GM12878 (cell line): ENCODE data around the gene FOXN4. TPM values are rescaled to one million over a fixed set of nuclear protein-coding genes. Genes with fewer than 3 reads are reported as not detected.

ENCODE experiments used
- ATAC-seq: fragments of 200-7000 bp; cut with Tn5 transposase; 3 replicates; pipeline ENCODE4 v1.9.1; 2020; ENCODE audit warnings: mild to moderate bottlenecking, moderate library complexity
- BruUV-seq: library from RNA; stranded (reverse); fragments of 400-500 nt; replicated peaks from 2 replicates; lab custom pipeline; 2021; lab: Mats Ljungman, UMichigan
- CTCF ChIA-PET: fragments of 300-600 bp; sonication (Branson Sonifier 250); formaldehyde crosslinking; extraction: SDS; loops from one replicate; lab custom pipeline; 2021; ENCODE audit warnings: inconsistent platforms; lab: Yijun Ruan, JAX
- POLR2A ChIA-PET: fragments of 350-600 bp; formaldehyde crosslinking; extraction: SDS; loops from one replicate; lab custom pipeline; 2021; ENCODE audit warnings: inconsistent platforms; lab: Charles Lee
- RAD21 ChIA-PET: fragments of 300-600 bp; sonication (Branson Sonifier 250); formaldehyde crosslinking; loops from one replicate; lab custom pipeline; 2023; ENCODE audit warnings: antibody characterized with exemption; ENCODE audit not compliant: unreplicated experiment; lab: Charles Lee
- SMC1A ChIA-PET: fragments of 300-600 bp; sonication (Branson Sonifier 250); formaldehyde crosslinking; loops from one replicate; lab custom pipeline; 2023; ENCODE audit not compliant: unreplicated experiment, uncharacterized antibody; lab: Charles Lee
- DNase-seq: peaks from one replicate; pipeline ENCODE4 v3.0.0-alpha.2; 2011; ENCODE audit warnings: low read depth, low spot score
- FAIRE-seq: peaks from 3 replicates; lab custom pipeline; 2011; peaks lifted over from hg19 to GRCh38; lab: Jason Lieb, UNC
- H2AFZ ChIP-seq: 2 replicates; pipeline ENCODE4 v1.6.0; 2011; ENCODE audit warnings: low read depth, low read length, control low read depth; ENCODE audit not compliant: control insufficient read depth
- H3K27ac ChIP-seq: 2 replicates; pipeline ENCODE4 v1.5.1; 2011; ENCODE audit warnings: control low read depth; ENCODE audit not compliant: control insufficient read depth, insufficient read depth
- H3K27me3 ChIP-seq, 2 experiments: replicated peaks in 1 of 2; 2 replicates each; pipeline versions ENCODE4 v1.6.0 to v1.6.1; 2011; ENCODE audit warnings: low read length in 1 of 2; ENCODE audit not compliant: control insufficient read depth in 2 of 2, insufficient read depth in 2 of 2
- H3K36me3 ChIP-seq, 2 experiments: 2 replicates each; pipeline ENCODE4 v1.5.1; 2011; ENCODE audit warnings: low read length in 1 of 2; ENCODE audit not compliant: control insufficient read depth in 2 of 2, insufficient read depth in 2 of 2
- H3K4me1 ChIP-seq: 2 replicates; pipeline ENCODE4 v1.6.1; 2011; ENCODE audit warnings: mild to moderate bottlenecking, low read length, moderate library complexity, mixed read lengths; ENCODE audit not compliant: control insufficient read depth, insufficient read depth
- H3K4me2 ChIP-seq: 2 replicates; pipeline ENCODE4 v1.6.0; 2011; ENCODE audit warnings: control low read depth; ENCODE audit not compliant: control insufficient read depth, insufficient read depth
- H3K4me3 ChIP-seq: fragments of 200-600 bp; sonication (generic); 2 replicates; pipeline ENCODE4 v1.5.1; 2016
- H3K79me2 ChIP-seq: 2 replicates; pipeline ENCODE4 v1.6.0; 2011; ENCODE audit warnings: low read length; ENCODE audit not compliant: control insufficient read depth, insufficient read depth
- H3K9ac ChIP-seq: 2 replicates; pipeline ENCODE4 v1.8.0; 2011; ENCODE audit warnings: low read length, control low read depth, mixed read lengths; ENCODE audit not compliant: control insufficient read depth, insufficient read depth
- H3K9me3 ChIP-seq: replicated peaks from 3 replicates; pipeline ENCODE4 v1.5.1; 2011; ENCODE audit warnings: mild to moderate bottlenecking, low read length; ENCODE audit not compliant: control insufficient read depth, insufficient read depth
- H4K20me1 ChIP-seq: 2 replicates; pipeline ENCODE4 v1.6.0; 2011; ENCODE audit not compliant: control insufficient read depth, insufficient read depth
- BCL3 ChIP-seq: IDR thresholded peaks from 2 replicates; pipeline ENCODE4 v1.6.1; 2011; ENCODE audit warnings: borderline replicate concordance, low read depth, mild to moderate bottlenecking, moderate library complexity, low read length; ENCODE audit not compliant: insufficient read depth, poor library complexity, severe bottlenecking
- CBFB ChIP-seq: IDR thresholded peaks from 2 replicates; pipeline ENCODE4 v1.6.1; 2016; ENCODE audit warnings: antibody characterized with exemption, low read depth
- CREM ChIP-seq: IDR thresholded peaks from 2 replicates; pipeline ENCODE4 v1.6.1; 2014; ENCODE audit warnings: antibody characterized with exemption, low read depth
- PKNOX1 ChIP-seq: fragments of 450-650 bp; IDR thresholded peaks from 2 replicates; pipeline ENCODE4 v1.6.1; 2016; ENCODE audit warnings: mild to moderate bottlenecking
- ZNF24 ChIP-seq: fragments of 450-650 bp; IDR thresholded peaks from 2 replicates; pipeline ENCODE4 v1.6.1; 2017; ENCODE audit warnings: antibody characterized with exemption, mild to moderate bottlenecking
- ZNF384 ChIP-seq: IDR thresholded peaks from 2 replicates; pipeline ENCODE4 v1.6.1; 2012; ENCODE audit warnings: low read depth, mild to moderate bottlenecking, low read length, improper control_type of control experiment, borderline replicate concordance
- WGBS: methylation state at CpG from one replicate; pipeline ENCODE4 v1.1.6; 2016; ENCODE audit warnings: low lambda C conversion rate; ENCODE audit not compliant: insufficient replicate concordance, insufficient coverage; ENCODE audit errors: missing lambda C conversion rate; 5-methylcytosine and 5-hydroxymethylcytosine counted together
- in situ Hi-C: fragments of 300-500 bp; cut with MboI; formaldehyde crosslinking; loops from 9 replicates; pipeline ENCODE4 v1.14.3; 2018; ENCODE audit warnings: mixed read lengths
- intact Hi-C: fragments of 100-400 bp; cut with micrococcal nuclease; formaldehyde crosslinking; loops from one replicate; pipeline ENCODE4 v1.14.2; 2022; ENCODE audit not compliant: unreplicated experiment
- polyA plus RNA-seq, 11 experiments: library from polyadenylated mRNA; depleted of rRNA in 4 of 11; unstranded in 6 of 11; stranded (reverse) in 5 of 11; fragments of >200 nt; fragmentation: Nextera tagmentation in 4 of 11; fragmentation: Illumina TruSeq in 1 of 11; extraction: Ambion mirVana in 4 of 11; extraction: Trizol in 1 of 11; gene quantifications; 1 replicate in 1 of 11; 2 replicates in 10 of 11; pipeline versions ENCODE4 v1.2.1 to v1.2.3, GENCODE V29; 2011 to 2016; ENCODE audit warnings: inconsistent platforms in 2 of 11, missing spikeins in 2 of 11, low read depth in 1 of 11
- total RNA-seq, 4 experiments: library from RNA; depleted of rRNA in 3 of 4; stranded (reverse); fragments of >200 nt in 3 of 4; fragmentation: Illumina TruSeq in 1 of 4; extraction: Trizol in 1 of 4; gene quantifications; 2 replicates each; pipeline versions ENCODE4 v1.2.1 to v1.2.3, GENCODE V29; 2013 to 2021
- TF ChIP-seq, protein P1 (sequence below): IDR thresholded peaks from 2 replicates; pipeline ENCODE4 v1.6.1; 2012; ENCODE audit warnings: improper control_type of control experiment, low read depth, low read length; ENCODE audit not compliant: insufficient replicate concordance

The FOXN4 gene
- total and polyA plus RNA-seq, 10 of the 15 experiments (the other 5 are each of a cell fraction or from before 2014, with no cell fraction given), result not detected

DNA sequence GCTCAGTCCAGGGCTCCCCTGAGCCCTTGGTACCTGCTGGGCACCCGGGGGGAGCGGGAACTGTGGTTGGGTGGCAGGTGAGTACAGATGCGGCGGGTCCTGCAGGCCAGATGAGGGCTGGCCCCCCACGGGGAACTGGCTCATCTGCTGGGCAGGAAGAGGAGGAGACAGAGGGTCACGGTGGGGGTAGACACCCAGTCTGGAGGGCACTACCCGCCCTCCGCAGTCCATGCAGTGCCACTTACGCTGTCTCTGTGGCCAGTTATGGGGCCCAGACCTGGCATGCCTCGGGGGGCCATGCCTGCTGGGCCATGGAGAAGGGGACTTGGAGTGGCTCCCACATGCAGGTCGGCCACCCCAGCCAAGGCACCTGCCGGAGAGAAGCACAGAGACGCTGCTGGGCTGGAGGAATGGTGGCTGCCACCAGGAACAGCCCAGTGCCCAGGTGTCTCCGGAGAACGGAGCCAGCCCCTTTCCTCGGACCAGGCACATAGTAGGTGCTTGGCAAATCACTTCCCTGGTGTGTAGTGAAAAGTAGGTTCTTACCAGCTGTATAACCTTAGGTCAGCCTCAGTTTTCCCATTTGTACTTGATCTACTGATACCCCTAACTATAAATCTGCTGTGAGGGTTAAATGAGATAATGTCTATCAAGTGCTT is 21.1 kb downstream of the FOXN4 start:
- no peak overlapping the region for H2AFZ ChIP-seq
- 37% methylated on average over 15 of the region's 16 CpGs for whole genome bisulfite sequencing
- in situ Hi-C loops, result no loop called here
- ChIA-PET RAD21 (no interaction called here), SMC1A (no interaction called here), CTCF (no interaction called here), POLR2A (no interaction called here)
- no TSS peak for BruUV-seq
- no peaks in the 10 kb centered on the region for H4K20me1 ChIP-seq
- no peaks in the 10 kb centered on the region for H3K9me3 ChIP-seq
- no peaks in the 10 kb centered on the region for H3K36me3 ChIP-seq
- intact Hi-C loops, result no loop called here
- no peak for FAIRE-seq
- no peak for ATAC-seq
- H3K4me2 ChIP-seq, result no peak overlapping the region
- H3K9ac ChIP-seq, result no peak overlapping the region
- TF ChIP-seq, protein P1, sequence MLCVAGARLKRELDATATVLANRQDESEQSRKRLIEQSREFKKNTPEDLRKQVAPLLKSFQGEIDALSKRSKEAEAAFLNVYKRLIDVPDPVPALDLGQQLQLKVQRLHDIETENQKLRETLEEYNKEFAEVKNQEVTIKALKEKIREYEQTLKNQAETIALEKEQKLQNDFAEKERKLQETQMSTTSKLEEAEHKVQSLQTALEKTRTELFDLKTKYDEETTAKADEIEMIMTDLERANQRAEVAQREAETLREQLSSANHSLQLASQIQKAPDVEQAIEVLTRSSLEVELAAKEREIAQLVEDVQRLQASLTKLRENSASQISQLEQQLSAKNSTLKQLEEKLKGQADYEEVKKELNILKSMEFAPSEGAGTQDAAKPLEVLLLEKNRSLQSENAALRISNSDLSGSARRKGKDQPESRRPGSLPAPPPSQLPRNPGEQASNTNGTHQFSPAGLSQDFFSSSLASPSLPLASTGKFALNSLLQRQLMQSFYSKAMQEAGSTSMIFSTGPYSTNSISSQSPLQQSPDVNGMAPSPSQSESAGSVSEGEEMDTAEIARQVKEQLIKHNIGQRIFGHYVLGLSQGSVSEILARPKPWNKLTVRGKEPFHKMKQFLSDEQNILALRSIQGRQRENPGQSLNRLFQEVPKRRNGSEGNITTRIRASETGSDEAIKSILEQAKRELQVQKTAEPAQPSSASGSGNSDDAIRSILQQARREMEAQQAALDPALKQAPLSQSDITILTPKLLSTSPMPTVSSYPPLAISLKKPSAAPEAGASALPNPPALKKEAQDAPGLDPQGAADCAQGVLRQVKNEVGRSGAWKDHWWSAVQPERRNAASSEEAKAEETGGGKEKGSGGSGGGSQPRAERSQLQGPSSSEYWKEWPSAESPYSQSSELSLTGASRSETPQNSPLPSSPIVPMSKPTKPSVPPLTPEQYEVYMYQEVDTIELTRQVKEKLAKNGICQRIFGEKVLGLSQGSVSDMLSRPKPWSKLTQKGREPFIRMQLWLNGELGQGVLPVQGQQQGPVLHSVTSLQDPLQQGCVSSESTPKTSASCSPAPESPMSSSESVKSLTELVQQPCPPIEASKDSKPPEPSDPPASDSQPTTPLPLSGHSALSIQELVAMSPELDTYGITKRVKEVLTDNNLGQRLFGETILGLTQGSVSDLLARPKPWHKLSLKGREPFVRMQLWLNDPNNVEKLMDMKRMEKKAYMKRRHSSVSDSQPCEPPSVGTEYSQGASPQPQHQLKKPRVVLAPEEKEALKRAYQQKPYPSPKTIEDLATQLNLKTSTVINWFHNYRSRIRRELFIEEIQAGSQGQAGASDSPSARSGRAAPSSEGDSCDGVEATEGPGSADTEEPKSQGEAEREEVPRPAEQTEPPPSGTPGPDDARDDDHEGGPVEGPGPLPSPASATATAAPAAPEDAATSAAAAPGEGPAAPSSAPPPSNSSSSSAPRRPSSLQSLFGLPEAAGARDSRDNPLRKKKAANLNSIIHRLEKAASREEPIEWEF, result no peak
- TF ChIP-seq PKNOX1 (no peak), CREM (no peak), ZNF24 (no peak), ZNF384 (no peak), BCL3 (no peak), CBFB (no peak)
- H3K27me3 ChIP-seq, result peaks cover 0 to 1% of the 10 kb centered on the region in 2 experiments; a peak in 1 of 4 replicates
- no peak overlapping the region for H3K27ac ChIP-seq
- no peaks in the 10 kb centered on the region for H3K79me2 ChIP-seq
- H3K4me3 ChIP-seq, result no peak overlapping the region
- no peaks in the 10 kb centered on the region for H3K4me1 ChIP-seq
- no peak for DNase-seq
